H54 (cell line): ENCODE data around the gene KCNIP1.

Experiments
- DNase-seq: peaks from one replicate; pipeline ENCODE4 v3.0.0; 2011; ENCODE audit warnings: low spot score, mixed read lengths; ENCODE audit not compliant: insufficient read length
- FAIRE-seq: peaks from 3 replicates; lab custom pipeline; 2011; peaks lifted over from hg19 to GRCh38; lab: Jason Lieb, UNC
- POLR2A ChIP-seq: IDR thresholded peaks from 2 replicates; pipeline ENCODE4 v1.6.1; 2011; ENCODE audit warnings: low read depth, mild to moderate bottlenecking, low read length

The KCNIP1 gene

GRCh38 chr5:170475294-170476000, 28.4 kb upstream of the KCNIP1 start:
- DNase-seq = no peak
- FAIRE-seq = no peak
- no peak for TF ChIP-seq POLR2A

GRCh38 chr5:170476704-170477103, 27.1 kb upstream of the KCNIP1 start:
- no peak for FAIRE-seq
- DNase-seq = no peak
- TF ChIP-seq POLR2A = no peak

GRCh38 chr5:170477906-170478305, 25.9 kb upstream of the KCNIP1 start:
- TF ChIP-seq POLR2A = no peak
- DNase-seq (no peak), FAIRE-seq (no peak)

- DNase-seq = no peak
- TF ChIP-seq POLR2A = no peak
- FAIRE-seq = no peak
Measured at GRCh38 chr5:170478306-170478705, 25.5 kb upstream of the KCNIP1 start.

- DNase-seq = no peak
- no peak for TF ChIP-seq POLR2A
- no peak for FAIRE-seq
Measured at GRCh38 chr5:170479484-170479883, 24.3 kb upstream of the KCNIP1 start.

GRCh38 chr5:170480260-170480659, 23.6 kb upstream of the KCNIP1 start:
- FAIRE-seq (no peak), DNase-seq (no peak)
- no peak for TF ChIP-seq POLR2A

GRCh38 chr5:170481849-170482248, 22.0 kb upstream of the KCNIP1 start:
- DNase-seq = no peak
- FAIRE-seq = no peak
- no peak for TF ChIP-seq POLR2A

GRCh38 chr5:170482511-170482910, 21.3 kb upstream of the KCNIP1 start:
- FAIRE-seq (no peak), DNase-seq (no peak)
- TF ChIP-seq POLR2A = no peak

GRCh38 chr5:170483701-170484458, 19.9 kb upstream of the KCNIP1 start:
- no peak for DNase-seq
- FAIRE-seq = no peak
- no peak for TF ChIP-seq POLR2A

- DNase-seq (no peak), FAIRE-seq (no peak)
- TF ChIP-seq POLR2A = no peak
Measured at GRCh38 chr5:170484459-170484831, 19.4 kb upstream of the KCNIP1 start.

GRCh38 chr5:170484847-170485615, 18.8 kb upstream of the KCNIP1 start:
- TF ChIP-seq POLR2A = no peak
- FAIRE-seq (no peak), DNase-seq (no peak)

- FAIRE-seq = no peak
- no peak for DNase-seq
- TF ChIP-seq POLR2A = no peak
Measured at GRCh38 chr5:170485616-170485911, 18.3 kb upstream of the KCNIP1 start.

GRCh38 chr5:170486371-170486770, 17.4 kb upstream of the KCNIP1 start:
- TF ChIP-seq POLR2A = no peak
- FAIRE-seq = no peak
- no peak for DNase-seq

GRCh38 chr5:170488570-170488969, 15.2 kb upstream of the KCNIP1 start:
- FAIRE-seq (no peak), DNase-seq (no peak)
- TF ChIP-seq POLR2A = no peak
